Measurements from ENCODE around the gene IL18. TPM values are rescaled to one million over a fixed set of nuclear protein-coding genes. Genes with fewer than 3 reads are reported as not detected.
"Not testable (repeated sequence)": the region's sequence is repeated elsewhere in the genome, so short reads cannot be mapped to it uniquely, and the experiment has no call there.

IL18 gene
- total RNA-seq, 1 donor = 2.2 TPM

DNA sequence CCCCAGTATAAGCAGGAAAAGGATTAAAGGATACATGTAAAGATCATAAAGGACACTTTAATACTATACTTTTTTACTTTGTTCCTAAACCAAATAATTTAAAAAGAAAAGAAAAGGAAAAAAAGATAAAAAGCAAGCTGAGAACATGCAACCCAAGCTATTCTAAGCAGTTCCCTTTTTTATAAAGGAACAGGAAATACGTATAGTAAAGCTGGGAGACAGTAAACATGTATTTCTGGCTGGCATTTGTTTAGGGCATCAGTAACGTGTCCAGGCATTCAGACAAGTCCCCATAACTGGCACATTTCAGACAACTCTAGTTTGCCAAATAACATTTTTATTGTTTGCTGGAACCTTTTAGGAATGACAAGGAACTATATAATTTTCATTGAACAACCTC lies 36.4 kb upstream of the IL18 start:
- no peak for TF ChIP-seq CTCF (IDR thresholded peaks at IDR 0.05; ENCODE audit: insufficient read depth, low read depth, low read length)
- no peak for DNase-seq (ENCODE audit: low read depth)
- no peak overlapping the region for H3K4me3 ChIP-seq (ENCODE audit: low read depth, low read length)

DNA sequence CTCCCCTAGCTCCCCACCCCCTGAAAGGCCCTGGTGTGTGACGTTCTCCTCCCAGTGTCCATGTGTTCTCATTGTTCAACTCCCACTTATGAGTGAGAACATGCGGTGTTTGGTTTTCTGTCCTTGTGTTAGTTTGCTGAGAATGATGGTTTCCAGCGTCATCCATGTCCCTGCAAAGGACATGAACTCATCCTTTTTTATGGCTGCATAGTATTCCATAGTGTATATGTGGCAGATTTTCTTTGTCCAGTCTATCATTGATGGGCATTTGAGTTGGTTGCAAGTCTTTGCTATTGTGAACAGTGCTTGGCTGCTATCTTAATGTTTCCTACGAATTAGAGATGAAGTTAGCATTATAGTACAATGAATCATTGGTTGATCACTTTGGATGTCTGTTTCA lies 35.2 kb upstream of the IL18 start:
- not testable (repeated sequence) for H3K4me3 ChIP-seq (ENCODE audit: low read depth, low read length); DNase-seq (ENCODE audit: low read depth)

DNA sequence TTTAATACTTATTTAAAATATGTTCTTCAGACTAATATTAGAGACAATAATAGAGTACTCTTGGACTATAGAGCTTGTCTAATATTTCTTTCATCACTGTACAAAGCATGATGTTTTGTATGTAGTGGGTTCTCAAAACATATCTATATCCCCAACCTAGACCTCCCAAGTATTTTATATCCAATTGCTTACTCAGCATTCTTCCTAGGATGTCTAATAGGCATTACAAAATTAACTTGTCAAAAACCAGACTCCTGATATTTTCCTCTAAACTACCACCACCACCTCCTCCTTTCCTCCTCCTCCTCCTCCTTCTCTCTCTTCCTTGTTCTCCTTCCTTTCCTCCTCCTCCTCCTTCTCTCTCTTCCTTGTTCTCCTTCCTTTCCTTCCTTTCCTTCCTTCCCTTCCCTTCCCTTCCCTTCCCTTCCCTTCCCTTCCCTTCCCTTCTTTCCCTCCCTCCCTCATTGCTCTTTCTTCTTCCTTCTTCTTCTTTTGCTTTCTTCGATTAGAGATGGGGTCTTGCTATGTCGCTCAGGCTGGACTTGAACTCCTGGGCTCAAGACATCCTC lies 32.7 kb upstream of the IL18 start:
- no peak for DNase-seq (ENCODE audit: low read depth)
- no peak overlapping the region for H3K4me3 ChIP-seq (ENCODE audit: low read depth, low read length)
- TF ChIP-seq CTCF (IDR thresholded peaks at IDR 0.05; ENCODE audit: insufficient read depth, low read depth, low read length) = no peak

DNA sequence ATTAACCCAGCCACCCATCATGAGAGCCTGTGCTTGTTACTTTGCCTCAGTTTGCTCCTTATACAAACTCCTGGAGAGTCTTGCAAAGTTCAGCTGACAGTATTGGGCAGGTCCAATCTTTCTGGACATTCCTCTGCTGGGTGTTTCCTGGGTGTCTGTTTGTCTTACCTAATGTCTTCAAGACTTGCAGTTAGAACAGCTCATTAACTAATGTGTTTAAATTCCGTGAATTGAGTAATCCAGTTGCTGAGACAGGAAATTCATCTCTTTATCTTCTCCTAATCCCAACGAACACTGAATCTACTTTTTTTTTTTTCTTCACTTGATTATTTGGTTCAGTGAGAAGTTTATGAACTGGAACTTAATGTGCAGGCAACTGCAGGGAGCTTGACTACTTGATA lies 32.1 kb upstream of the IL18 start:
- no peak for TF ChIP-seq CTCF (IDR thresholded peaks at IDR 0.05; ENCODE audit: insufficient read depth, low read depth, low read length)
- no peak overlapping the region for H3K4me3 ChIP-seq (ENCODE audit: low read depth, low read length)
- DNase-seq (ENCODE audit: low read depth) = peak; percentile 93

- not testable (repeated sequence) for H3K4me3 ChIP-seq (ENCODE audit: low read depth, low read length)
- DNase-seq (ENCODE audit: low read depth) = peak; percentile 57
Observed at GRCh38 chr11:112195113-112195512, 31.2 kb upstream of the IL18 start.

- DNase-seq (ENCODE audit: low read depth) = no peak
- no peak overlapping the region for H3K4me3 ChIP-seq (ENCODE audit: low read depth, low read length)
- no peak for TF ChIP-seq CTCF (IDR thresholded peaks at IDR 0.05; ENCODE audit: insufficient read depth, low read depth, low read length)
Observed at GRCh38 chr11:112186304-112186703, 22.4 kb upstream of the IL18 start.

GRCh38 chr11:112185883-112186282 lies 22.0 kb upstream of the IL18 start:
- no peak for TF ChIP-seq CTCF (IDR thresholded peaks at IDR 0.05; ENCODE audit: insufficient read depth, low read depth, low read length)
- no peak for DNase-seq (ENCODE audit: low read depth)
- H3K4me3 ChIP-seq (ENCODE audit: low read depth, low read length) = no peak overlapping the region

DNA sequence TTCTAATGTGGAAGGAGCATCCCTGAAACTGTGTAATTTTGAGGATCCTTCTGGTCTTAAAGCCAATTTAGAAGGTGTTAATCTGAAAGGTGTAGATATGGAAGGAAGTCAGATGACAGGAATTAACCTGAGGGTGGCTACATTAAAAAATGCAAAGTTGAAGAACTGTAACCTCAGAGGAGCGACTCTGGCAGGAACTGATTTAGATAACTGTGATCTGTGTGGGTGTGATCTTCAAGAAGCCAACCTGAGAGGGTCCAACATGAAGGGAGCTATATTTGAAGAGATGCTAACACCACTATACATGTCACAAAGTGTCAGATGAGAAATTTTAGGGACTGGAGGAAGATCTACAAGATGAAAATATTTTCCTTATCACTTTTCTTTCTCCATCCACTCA lies 19.0 kb upstream of the IL18 start:
- TF ChIP-seq CTCF (IDR thresholded peaks at IDR 0.05; ENCODE audit: insufficient read depth, low read depth, low read length) = no peak
- no peak for DNase-seq (ENCODE audit: low read depth)
- no peak overlapping the region for H3K4me3 ChIP-seq (ENCODE audit: low read depth, low read length)
